GM21360 (cell line): ENCODE measurements around the gene DVL3.
"Not testable (repeated sequence)": the region's sequence is repeated elsewhere in the genome, so short reads cannot be mapped to it uniquely, and the experiment has no call there.

Experiments
- ATAC-seq: cut with Tn5 transposase; IDR thresholded peaks from one replicate; pipeline ENCODE4 v1.9.1; 2021; ENCODE audit warnings: mild to moderate bottlenecking, moderate library complexity; ENCODE audit not compliant: unreplicated experiment

The DVL3 gene

DNA sequence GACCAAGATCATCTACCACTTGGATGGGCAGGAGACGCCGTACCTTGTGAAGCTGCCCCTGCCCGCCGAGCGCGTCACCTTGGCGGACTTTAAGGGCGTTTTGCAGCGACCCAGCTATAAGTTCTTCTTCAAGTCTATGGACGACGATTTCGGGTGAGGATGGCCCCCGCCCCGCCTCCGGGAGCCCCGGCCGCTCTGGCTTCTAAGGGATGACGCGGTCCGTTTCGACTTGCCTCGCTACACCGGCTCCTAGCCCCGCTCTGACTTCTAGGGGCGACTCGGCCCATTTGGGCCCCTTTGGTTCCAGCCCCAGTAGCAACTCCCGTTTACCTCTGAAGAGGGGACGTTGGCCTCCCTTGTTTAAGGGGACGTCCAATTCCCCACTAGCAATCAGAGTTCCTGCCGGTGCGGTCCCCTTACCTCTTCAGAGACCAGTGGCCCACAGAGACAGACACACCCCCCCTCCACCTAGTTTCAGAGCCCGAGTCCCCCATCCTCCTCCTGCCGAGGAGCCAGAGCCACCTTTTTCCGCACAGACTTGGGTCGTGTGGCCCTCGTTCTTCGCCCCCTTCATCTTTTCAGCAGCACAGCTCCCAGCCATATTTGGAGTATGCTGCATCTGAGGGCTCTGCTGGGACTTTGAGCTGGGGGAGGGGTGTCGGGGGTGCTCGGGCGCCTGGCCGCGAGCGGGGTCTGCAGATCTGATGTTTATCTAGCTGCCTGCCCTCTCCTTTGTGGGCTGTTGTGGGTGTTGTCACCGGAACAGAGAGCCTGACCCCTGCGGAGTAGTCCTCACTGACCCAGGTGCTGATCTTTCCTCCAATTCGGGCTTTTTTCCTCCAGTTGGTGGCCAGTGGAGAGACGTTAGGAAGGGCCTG lies 706 bp downstream of the DVL3 start:
- ATAC-seq = peak; percentile 23

DNA sequence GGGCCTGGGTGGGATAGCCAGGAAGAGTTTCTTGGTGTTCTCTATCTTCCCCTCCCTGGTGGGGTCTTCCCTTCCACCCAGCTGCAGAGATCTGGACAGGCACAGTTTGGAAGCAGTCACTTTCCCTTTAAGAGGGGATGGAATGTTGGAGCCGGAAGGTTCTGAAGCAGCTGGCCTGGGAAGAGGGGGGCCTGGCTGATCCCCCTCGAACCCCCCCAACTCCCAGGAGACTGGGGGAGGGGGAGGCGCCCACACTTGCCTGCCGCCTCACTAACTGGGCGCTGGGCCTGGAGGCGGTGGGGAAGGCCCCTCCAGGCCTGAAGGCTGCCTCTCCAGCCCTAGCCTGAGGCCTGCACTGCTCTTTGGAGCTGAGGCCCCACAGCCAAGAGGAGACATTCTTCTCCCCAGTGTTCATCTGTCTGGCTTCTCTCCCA lies 1.4 kb downstream of the DVL3 start:
- no peak for ATAC-seq

DNA sequence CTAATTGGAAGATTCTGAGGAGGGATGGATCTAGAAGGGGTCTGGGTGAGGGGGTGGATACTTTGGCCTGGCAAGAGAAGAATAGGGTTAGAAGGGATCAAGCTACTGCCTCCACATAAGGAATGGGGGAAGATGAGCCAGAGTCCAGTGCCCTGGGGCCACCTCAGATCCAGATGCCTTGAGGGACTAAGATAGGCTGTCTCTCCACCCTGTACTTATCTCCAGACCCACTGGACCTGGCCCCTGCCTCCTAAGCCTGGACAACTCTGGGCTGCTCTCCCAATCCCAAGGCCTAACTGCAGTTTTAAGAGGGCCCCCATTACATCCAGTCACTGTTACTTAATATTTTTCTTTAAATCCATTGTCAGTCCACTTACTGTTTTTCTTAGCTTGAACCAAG lies 2.0 kb downstream of the DVL3 start:
- ATAC-seq = no peak

DNA sequence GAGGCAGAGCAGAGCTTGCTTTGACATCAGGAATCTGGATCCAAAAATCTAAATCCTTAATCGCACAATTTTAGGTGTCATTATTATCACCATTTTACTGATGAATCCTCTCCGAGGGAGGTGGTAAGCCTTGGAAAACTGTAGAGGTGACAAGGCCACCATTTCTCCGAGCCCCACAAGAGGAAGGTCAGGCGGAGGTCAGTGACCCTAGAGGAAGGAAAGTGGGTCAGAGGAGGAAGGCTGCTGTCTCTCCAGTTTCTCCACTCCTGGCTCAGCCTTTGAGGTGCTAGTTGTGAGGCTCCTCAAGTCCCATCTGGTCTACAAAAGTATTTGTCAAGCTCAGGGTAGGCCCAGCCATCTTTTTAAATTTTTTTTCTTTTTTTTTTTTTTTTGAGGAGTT lies 3.2 kb downstream of the DVL3 start:
- no peak for ATAC-seq

DNA sequence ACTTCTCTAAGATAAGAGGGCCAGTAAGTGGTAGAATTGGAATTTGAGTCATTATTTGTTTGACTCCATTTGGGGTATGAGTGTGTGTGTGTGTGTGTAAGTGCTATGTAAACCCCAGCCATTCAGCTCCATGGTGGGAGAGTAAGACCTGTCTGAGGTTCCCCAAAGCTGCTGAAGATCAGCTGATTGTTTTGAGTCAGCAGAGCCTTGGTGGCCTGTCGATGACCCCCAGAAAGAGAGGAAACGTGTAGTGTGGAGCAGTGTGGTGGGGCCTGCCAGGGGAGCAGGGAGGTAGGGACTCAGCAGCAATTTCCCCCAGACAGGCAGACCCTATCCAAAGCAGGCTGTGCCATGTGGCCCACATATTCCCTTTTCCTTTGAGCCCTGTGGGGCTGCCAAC lies 5.3 kb downstream of the DVL3 start:
- ATAC-seq = no peak

DNA sequence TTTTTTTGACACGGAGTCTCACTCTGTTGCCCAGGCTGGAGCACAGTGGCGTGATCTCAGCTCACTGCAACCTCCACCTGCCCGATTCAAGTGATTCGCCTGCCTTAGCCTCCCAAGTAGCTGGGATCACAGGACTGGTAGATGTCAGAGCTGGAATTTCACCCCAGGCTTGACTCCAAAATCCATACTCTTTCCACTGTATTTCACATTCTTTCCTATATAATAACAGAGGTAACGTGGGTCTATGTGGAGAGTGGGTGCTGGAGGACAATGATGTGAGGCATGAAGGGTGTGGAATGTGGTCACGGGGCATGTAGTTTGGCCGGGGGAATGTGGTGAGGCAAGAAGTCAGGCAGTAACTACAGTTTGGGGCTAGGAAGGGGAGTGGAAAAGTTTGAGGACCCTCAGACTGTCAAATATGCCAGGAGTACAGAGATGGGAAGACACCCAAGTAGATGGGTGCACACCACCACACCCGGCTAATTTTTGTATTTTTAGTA lies 7.4 kb downstream of the DVL3 start:
- ATAC-seq = not testable (repeated sequence)

DNA sequence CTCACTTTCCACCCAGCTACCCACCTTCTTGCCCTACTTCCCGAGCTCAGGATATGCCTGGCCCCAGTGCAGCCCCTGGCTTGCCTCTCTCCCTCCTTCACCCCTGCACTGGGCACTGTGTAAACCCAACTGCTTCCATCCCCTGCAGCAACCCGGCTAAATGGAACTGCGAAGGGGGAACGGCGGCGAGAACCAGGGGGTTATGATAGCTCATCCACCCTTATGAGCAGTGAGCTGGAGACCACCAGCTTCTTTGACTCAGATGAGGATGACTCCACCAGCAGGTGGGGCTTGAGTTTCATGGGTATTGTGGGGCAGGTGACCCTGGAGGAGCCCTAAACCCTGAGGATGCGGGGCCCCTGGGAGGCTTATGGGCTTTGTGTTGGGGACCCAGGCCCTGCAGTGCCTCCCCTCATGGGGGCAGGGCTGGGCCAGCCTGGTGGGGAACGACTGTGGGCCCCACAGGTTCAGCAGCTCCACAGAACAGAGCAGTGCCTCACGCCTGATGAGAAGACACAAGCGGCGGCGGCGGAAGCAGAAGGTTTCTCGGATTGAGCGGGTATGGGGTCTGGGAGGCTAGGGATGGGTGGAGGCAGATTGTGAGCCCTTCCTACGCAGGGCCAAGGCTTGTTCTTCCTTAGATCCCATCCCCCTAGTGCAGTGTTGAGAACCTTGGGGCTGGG lies 9.6 kb downstream of the DVL3 start:
- no peak for ATAC-seq

DNA sequence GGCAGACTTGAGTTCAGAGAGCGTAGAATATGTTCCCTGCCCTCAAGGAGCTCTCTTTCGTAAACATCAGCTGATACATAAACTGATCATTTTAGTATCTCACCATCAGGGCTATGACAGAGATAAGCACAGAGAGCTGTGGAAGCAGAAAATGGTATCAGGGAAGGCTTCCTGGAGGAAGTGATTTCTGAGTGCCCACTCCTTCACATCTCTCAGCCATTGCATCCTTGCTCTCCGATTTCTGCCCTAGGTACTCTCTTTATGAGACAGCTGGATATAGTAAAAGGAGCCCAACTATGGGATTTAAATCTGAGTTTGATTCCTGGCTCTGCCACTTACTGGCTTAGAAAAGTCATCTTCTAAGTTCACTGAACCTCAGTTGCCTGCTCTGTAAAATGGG lies 10.4 kb downstream of the DVL3 start:
- no peak for ATAC-seq

DNA sequence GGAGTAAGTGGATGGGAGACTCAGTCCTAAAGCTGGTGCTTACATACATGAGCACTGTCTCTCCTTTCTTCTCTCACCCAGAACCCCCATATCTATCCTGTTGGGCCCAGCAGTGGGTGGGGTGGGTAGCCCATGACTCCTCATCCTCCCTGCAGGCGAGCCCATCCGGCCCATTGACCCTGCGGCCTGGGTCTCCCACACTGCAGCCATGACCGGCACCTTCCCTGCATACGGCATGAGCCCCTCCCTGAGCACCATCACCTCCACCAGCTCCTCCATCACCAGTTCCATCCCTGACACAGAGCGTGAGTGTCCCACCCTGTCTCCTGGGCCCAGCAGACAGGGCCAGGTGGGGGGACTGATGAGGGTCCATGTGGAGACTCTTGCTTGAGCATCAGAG lies 11.5 kb downstream of the DVL3 start:
- no peak for ATAC-seq

DNA sequence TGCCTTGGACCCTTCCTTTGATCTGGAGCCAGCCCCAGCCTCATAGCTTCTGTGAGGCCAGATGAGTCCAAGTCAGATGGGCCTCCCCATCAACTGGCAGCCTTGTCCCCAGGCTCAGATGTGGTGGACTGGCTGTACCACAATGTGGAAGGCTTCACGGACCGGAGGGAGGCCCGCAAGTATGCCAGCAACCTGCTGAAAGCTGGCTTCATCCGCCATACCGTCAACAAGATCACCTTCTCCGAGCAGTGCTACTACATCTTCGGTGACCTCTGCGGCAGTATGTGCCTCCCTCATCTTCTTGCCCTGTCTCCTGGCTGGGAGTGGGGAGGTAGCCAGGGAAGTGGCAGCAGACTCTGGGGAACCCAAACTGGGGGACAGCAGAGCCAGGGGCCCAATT lies 12.6 kb downstream of the DVL3 start:
- ATAC-seq = no peak

DNA sequence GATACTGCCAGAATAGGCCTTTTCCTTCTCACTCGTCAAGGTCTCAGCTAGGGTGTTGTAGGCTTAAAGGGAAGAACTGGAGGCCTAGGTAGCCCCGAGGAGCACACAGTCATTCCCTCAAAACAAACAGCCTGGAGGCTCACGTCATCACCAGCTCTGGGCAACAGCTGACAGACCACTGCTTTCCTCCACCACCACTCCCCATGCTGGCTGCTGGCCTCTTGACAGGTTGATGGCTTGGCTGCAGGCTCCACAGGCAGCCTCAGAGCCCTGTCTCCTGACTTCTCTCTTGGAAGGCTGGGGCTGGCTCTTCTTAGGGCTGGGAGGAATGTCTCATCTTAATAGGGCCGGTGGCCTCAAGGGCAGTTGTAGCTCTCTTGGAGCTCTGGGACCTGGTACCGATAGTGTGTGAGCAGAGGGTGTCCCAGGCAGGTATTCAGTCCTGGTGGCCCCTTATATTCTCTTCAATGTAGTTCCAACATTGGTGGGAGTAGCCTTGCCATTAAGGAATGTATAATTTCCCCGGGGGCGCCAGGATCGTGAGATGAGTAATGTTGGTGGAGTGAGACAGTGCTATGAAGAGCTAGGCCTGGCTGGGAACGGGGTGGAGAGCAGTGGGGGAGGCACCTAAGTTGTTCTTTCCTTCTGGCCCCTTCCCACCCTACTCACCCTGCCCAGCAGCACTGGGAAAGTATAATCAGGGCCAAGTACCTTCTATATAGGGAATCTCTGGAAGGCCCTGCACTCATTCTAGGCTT lies 13.4 kb downstream of the DVL3 start:
- no peak for ATAC-seq

DNA sequence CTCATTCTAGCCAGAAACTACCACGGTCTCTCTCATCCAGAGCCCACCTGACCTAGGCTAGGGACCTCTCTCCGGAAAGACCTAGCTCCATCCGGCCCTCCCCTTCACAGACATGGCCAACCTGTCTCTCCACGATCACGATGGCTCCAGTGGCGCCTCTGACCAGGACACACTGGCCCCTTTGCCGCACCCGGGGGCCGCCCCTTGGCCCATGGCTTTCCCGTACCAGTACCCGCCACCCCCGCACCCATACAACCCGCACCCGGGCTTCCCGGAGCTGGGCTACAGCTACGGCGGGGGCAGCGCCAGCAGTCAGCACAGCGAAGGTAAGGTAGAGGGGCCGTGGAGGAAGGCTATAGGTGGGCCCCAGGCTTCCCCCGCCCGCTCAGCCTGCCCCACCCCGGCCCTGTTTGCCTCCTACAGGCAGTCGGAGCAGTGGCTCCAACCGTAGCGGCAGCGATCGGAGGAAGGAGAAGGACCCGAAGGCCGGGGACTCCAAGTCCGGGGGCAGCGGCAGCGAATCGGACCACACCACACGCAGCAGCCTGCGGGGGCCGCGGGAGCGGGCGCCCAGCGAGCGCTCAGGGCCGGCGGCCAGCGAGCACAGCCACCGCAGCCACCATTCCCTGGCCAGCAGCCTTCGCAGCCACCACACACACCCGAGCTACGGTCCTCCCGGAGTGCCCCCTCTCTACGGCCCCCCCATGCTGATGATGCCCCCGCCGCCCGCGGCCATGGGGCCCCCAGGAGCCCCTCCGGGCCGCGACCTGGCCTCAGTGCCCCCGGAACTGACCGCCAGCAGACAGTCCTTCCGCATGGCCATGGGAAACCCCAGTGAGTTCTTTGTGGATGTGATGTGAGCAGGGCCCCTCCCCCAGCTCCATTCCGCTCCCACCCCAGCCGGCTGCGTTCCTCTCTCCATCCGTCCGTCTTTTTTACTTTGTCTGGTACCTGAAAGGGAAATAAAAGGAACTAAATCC lies 15.0 kb downstream of the DVL3 start:
- no peak for ATAC-seq

DNA sequence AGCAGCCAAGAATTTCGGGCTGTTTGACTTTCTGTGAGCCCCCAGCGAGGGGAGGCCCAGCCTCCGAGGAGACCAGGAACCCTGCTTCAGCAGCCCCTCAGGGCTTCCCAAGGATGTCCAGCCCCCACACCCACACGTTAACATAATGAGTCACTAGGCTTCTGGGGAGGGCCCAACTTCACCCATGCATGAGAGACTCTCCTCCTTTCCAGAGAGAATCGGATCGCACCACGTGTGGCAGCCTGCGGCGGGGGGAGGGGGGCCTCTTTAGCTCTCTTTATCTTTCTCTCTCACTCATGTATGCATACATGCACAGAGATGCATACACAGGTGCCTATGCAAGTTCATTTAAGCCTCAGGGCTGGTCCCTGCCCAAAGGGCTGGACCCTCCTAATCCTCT lies 16.4 kb downstream of the DVL3 start:
- no peak for ATAC-seq

DNA sequence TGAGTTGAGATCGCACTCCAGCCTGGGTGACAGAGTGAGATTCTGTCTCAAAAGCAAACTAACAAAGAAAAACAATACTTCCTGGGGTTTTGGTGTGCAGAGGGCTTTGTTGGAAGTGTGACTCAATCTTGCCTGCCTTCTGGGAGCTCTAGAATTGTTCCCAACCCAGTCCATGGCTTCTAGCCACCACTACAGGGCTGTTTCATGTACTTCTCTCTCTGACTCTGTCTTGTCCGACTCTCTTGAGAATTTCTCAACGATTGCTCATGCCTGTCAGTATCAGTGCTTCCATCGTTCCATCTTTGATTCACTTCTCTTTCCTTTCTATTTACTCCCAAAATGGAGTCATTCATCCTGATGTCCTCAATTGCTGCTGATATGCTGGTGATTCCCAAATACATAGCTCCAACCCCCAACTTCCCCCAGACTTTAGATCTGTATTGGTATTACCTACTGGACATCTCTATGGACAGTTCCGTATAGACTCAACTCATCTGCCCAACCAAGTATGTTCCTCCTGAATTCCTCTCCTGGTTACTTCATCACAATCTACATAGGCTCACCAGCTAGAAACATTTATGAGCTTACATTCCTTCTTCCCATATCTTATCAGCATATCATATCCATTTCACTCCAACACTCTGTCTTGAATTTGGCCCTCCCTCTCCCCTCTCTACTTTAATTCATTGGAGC lies 17.6 kb downstream of the DVL3 start:
- ATAC-seq = no peak

DNA sequence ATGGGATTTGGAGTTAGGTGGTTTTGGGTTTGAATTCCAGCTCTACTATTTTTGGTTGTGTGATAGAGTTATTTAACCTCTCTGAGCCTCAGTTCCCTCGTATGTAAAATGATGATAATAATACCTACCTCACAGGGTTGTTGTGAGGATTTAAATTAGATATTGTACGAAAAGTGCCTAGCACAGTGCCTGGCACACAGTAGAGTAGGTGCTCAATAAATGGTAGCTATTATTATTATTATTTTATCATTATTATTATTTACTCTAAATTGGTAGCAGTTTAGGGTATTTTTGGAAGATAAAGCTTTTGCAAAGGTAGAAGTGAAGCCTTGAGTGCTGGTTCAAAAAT lies 18.2 kb downstream of the DVL3 start:
- ATAC-seq = no peak

DNA sequence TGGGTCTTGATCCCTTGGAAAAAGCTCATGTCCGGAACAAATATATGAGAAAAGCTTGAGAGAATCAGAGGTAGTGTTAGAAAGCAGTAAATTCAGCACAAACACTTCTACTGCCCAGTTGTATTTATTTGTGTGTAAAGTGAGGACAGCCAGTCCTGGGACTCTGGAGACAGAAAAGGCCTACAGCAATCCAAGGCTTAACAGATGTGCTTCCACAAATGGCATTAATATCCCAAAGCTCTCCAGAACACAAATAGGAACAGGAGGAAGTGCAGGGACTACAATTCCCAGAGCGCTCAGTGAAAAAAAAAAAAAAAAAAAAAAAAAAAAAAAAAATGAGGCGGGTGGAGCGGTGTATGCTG lies 19.1 kb downstream of the DVL3 start:
- no peak for ATAC-seq

DNA sequence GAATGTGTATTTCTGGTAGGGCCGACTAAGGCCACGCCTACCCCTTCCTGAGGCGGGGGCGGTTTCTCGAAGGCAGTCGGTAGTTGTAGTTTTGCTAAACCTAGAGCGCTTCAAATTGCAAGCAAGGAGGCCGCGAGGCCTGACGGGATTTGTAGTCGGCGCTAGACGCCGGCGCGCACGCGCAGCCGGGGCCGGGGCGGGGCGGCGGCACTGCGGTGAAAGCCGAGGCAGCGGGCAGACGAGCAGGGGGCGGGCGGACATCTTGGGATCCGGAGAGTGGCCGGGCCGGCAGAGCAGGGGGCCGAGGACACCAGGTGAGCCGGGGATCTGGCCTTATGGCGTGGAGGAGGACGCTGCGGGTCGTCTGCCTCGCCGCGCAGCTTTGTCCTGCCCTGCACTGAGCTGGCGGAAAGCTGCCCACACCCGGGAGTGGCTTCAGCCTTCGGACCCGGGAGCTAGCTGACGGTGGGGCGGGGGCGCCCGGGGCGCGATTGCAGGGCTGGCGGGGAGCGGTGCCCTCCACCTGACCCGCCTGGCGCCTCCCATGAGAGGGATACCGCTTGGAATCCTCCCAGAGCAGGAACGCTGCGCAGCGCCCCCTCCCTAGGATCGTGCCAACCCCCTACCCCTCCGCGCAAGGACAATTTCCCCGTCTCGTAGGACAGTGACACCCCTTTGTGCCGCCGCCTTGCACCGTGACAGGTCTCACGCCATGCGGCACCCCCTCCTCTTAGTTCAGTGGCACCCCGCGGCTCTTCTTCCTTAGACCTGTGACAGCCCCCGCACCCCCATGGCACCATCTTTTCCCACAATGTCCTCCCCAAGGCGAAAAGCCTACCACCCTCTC lies 19.7 kb downstream of the DVL3 start, which contains the start of gene AP2M1:
Gene AP2M1, plus strand, starts transcription at position 210 of the 847 bp plus-strand sequence. CDS start 2,139 bp downstream, outside the sequence.
- peak; percentile 93 for ATAC-seq

DNA sequence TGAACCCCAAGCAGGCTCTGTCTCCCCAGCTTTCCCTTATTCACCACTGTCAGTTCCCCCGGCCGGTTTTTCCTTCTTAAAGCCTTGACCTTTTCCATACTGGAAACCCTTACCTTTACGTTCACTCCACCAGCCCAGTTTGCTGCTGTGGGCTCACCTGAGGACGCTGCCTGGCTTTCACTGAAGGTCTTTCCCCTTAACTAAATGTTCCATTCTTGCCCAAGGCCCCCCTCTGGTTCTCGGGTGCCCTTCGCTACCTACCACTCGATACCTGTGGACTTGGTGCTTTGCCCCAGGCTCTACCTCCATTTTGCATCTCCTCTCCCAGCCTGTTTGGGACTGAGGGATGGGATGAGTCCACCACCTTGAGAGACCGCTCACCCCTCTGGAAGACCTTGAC lies 20.3 kb downstream of the DVL3 start:
- no peak for ATAC-seq

DNA sequence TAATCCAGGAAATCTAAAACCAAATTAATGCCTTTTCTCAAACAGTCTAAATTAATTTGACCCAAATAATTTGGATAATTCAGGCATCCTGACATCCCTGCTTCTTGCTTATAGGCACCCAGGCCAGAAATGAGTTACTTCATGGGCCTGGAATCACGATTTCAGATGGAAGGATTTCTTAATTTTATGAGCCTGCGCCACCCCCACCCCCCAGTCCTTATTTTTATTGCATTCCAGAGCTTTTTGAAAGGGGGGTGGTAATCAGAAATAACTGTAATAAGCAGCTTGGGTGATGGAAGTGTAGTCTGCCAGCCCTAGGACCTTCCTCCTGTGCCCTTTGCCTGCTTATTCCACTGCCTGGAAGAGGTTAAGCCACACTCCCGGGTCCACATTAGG lies 20.8 kb downstream of the DVL3 start:
- no peak for ATAC-seq
